T47D (cell line): ENCODE results near the gene FOLR3.
"Not testable (repeated sequence)": the region's sequence is repeated elsewhere in the genome, so short reads cannot be mapped to it uniquely, and the experiment has no call there.

ENCODE experiments used
- DNase-seq, 2 experiments: peaks; one replicate each; pipeline versions ENCODE4 v3.0.0 to v3.0.0-alpha.2; 2011 to 2012; ENCODE audit warnings: low read depth in 1 of 2, low spot score in 1 of 2
- JUND ChIP-seq: IDR thresholded peaks from 2 replicates; pipeline ENCODE4 v1.6.1; 2012; ENCODE audit warnings: low read depth
- in situ Hi-C: cut with HindIII; loops from 2 replicates; pipeline ENCODE4 v1.10.0; 2016; ENCODE audit warnings: low sequenced_read_pairs, low pct_unique_long_range_greater_than_20kb

Gene FOLR3

DNA sequence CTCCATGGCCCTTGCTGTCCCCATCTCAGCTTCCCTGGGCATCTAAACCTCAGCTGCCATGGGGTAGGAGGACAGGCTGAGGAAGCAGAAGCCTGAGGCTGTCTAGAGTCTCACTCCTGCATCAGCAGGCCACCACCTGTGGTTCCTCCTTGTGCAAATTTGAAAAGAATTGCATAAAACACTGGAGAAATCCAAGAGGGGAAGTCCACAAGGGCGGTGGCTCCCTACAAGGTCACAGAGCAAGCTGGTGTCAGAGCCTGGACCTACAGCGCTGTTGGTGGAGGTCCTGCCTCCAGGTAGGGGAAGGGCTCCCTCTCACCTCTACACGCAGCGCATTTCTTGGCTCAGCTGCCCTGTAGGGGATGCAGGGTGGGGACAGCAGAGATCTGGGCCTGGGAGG, at the start of gene FOLR3:
Gene FOLR3, plus strand, starts transcription at position 253 of the 400 bp plus-strand sequence. CDS start 228 bp downstream, outside the sequence.
- DNase-seq, in situ Hi-C loops: not testable (repeated sequence)

DNA sequence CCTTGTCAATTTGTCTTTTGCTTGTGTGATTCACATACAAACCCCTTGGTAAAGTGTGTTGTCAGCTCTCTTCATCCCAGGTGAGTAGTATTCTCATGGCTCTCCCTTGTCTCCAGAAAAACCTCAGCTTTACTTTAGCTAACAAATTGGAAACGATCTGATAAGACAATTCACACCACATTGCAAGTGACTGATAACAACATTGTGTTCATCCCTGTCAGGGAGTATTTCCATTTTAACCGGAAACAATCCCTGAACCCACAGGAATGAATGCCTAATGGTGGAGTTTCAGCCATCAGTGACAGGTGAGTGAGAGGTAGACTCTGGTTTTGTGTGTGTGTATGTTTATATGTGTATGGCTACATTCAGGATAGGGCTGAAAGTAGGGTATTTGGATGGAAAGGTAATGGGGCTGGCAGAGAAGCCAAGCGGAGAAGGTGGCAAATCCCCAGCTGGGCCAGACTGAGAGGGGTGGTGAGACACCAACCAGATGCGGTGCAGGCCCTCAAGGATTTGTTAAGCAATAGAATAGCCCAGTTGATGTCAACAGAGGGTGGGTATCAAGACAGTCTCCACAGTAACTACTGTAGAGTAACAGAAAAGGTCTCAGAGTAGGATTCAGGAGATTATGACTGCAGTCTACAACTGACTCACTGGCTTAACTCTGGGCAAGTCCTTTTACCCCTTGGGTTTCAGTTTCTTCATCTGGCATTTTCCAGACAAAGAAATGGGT, 47.3 kb upstream of the FOLR3 start:
- in situ Hi-C loops: no loop called here
- TF ChIP-seq JUND: no peak

DNA sequence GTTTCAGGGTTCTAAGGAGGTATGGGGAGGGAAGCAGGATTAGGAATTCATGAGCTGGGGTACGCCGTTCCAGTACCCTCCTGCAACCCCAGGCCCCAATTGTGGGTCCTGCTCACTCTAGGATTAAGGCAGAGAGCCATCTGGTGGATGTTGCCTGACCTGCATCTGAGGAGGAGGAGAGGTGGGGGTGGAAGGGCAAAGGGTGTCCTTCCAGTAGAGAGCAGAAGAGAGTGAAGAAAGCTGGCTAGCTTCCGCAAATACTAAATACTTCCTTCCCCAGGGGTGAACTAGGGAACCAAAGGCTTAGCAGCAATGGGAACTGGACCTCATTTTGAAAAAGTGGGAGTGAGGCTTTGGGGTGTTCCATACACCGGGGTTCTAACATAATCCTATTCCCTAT, 44.2 kb upstream of the FOLR3 start:
- TF ChIP-seq JUND: no peak
- in situ Hi-C loops: no loop called here
- DNase-seq: peak; percentile 72 to 92

More for the DNA sequence above, 47.3 kb upstream of the FOLR3 start:
- no peak for DNase-seq

DNA sequence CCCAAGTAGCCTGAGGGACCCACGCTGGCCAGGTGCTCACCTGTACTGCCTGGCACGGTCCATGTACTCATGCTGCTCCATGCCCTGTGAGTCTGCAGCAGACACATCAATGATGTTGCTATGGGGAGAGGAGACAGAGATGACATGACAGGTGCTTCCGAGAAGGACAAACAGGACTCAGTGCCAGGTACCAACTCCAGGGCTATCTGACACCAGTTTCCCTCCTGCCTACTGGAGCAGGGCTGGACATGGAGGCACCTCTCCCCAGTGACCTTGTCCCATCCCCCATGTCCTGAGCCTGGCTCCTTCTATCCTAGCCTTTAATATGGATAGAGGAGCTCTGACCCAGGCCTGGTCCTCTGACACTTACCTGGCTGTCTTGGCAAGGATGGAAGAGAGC, 36.8 kb upstream of the FOLR3 start:
- no peak for TF ChIP-seq JUND
- in situ Hi-C loops: no loop called here
- DNase-seq: no peak

DNA sequence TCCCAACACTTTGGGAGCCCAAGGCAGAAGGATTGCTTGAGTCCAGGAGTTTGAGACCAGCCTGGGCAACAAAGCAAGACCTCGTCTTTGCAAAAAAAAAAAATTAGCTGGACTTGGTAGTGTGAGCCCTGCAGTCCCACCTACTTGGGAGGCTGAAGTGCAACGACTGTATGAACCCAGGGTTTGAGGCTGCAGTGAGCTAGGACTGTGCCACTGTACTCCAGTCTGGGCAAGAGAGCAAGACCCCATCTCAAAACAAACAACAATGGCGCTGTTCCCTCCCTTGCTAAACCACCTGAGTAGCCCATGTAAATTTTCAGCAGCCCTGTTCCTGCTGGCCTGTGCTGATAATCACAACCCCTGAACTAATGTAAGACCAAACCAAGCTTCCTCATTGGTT, 35.5 kb upstream of the FOLR3 start:
- in situ Hi-C loops: no loop called here
- TF ChIP-seq JUND: no peak
- no peak for DNase-seq

DNA sequence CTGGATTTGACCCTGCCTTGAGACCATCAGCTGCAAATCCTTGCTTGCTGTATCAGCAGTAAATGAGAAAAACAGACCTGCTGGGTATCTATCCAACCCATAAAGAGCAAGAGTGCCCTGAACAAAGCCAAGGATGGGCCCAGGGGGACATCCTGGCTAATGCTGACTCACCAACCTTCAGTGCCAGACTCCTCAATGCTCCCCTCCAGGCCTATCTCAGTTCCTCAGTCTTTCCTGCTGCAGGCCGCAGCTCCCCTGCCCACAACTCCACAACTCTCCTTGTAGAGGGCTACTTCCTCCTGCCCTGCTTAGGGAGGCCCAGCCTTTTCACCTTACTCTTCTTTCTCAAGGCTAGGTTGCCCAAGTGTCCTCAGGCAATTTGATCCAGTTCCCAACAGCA, 35.1 kb upstream of the FOLR3 start:
- no peak for DNase-seq
- in situ Hi-C loops: no loop called here
- TF ChIP-seq JUND: no peak

DNA sequence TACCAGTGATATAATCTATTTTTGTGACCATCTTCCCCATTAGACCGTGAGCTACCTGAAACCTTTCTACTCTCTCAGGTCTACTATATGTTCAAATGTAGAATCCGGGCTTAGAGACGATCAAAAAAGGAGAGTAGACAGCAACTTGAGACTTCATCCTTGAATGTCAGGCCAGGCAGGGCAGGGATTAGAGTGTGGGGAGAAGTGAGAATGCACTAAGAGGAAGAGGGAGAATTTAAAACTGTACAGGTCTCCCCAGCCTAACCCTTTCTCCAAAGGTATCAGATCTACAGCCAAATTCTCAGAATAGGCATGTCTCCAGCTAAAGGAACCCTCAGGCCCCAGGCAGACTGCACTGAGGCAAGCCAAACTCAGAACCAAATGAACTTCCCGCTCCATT, 33.4 kb upstream of the FOLR3 start:
- DNase-seq: no peak
- in situ Hi-C loops: no loop called here
- TF ChIP-seq JUND: no peak

DNA sequence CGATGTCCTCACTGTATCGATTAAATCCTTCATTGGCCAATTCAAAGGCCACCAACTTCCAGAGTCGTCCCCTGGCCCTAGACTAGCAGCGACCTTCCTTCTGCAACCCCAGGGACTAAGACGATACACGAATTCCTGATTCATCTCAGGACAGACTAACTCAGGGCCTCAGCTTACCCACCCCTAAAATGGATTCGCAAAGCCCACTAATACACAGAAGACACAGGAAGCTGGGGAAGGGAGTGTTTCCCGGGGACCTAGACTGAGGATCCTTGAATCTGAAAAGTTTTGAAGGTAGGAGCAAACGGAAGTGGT, 32.9 kb upstream of the FOLR3 start:
- no peak for TF ChIP-seq JUND
- DNase-seq: no peak
- in situ Hi-C loops: no loop called here

DNA sequence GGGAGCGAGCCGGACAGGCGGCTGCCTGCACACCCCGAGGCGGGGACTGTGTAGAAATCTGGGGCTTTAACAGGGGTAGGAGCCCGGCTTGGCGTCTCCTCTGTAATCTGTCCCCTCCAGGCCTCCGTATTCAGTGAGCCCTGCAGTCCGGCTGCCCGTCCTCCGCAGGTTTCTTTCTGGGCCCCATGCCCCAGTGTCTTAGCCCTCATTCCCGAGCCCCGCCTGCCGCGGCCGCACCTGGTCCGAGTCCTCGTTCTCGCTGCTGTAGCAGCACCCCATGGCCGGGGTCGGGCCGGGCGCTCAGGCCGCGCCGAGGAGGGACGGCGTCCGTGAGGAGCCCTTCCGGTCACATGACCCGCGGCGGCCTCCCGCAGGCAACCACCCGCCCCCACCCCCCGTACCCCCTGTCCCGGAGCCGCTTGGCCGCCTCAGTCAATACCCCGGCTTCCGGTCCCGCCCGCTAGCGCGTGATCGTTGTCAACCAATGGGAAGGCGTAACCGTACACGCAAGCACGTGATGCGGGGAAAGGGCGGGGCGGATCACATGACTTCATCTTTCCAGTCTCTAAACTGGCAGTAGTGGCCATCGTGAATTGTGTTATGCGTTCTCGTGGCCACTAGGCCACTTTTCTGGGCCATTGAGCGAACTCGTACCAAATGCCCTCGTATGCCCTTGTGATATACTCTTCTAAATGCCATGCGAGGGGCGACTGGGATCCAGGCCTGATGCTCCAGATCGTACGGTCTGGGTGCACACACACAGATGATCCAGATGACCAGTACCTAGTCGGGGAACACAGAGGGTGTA, 32.4 kb upstream of the FOLR3 start, which contains the start of gene LAMTOR1:
Gene LAMTOR1, minus strand, starts transcription at position 352 of the 808 bp plus-strand sequence. Its CDS starts 73 bp downstream, at position 279.
- TF ChIP-seq JUND: no peak
- in situ Hi-C loops: no loop called here
- peak; percentile 88 to 100 for DNase-seq

DNA sequence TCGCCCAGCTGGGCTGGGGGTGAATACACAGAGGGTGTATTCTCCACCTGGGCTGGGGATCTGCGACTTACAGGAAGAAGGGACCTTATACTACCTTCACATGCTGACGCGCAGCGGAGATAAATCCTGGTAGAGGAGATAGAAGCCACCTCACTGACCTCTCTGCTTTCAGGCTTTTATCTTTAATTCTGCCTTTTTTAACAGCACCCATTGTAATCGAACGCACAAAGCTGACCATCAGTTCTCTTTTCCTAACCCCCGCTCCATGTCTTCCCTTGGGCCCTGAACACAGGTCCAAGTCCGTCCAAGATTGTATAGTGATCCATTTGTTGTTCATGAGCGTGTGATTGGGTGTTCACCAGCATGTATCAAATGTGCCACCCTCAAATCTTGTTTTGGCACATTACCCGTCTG, 31.8 kb upstream of the FOLR3 start:
- no peak for TF ChIP-seq JUND
- in situ Hi-C loops: no loop called here
- DNase-seq: no peak

DNA sequence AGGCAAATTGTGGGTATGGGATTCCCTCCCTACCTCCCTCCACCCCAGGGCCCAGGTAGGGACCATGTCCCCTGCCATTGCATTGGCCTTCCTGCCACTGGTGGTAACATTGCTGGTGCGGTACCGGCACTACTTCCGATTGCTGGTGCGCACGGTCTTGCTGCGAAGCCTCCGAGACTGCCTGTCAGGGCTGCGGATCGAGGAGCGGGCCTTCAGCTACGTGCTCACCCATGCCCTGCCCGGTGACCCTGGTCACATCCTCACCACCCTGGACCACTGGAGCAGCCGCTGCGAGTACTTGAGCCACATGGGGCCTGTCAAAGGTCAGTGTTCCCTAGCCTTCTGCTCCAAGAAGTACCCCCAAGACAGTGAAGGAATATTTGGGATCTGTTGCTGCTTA, 29.6 kb upstream of the FOLR3 start, which contains the start of gene TOMT:
Gene TOMT, plus strand, starts transcription at position 37 of the 400 bp plus-strand sequence. Its CDS starts 28 bp downstream, at position 65.
- no peak for TF ChIP-seq JUND
- in situ Hi-C loops: no loop called here
- no peak for DNase-seq

DNA sequence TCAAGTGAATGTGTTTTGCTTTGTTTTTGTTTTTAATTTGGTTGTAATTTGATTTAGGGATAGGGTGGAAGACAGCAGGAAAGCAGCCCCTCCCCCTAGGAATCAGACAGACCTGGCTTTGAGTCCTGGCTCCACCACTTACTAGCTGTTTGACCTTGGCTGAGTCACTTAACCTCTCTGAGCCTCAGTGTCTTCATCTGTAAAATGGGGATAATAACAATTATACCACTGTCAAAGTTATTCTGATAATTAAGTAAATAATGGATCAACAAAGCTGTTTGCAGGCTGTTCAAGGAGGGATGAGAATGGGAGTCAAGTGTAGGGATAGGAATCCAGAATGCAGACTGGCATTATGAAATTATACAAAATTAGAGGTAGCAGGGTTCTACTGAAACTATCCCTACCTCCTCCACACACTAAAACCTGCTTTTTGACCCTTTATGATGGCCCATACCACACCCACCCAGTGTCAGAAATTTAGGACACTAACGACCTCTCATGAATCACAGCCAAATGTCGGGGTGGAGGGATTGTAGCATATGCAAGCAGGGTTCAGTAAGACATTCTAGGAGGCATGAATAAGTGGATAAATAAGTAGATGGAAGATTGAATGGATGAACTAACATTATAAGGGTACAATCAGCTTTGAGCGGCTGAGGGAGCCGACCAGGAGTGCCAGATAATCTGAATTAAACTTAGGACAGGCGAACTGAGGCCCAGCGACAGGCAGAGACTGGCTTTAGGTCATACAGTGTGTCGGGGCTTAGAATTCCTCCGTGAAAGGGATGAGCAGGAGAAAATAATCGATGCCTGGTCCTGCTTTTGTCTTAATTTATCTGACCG, 24.0 kb upstream of the FOLR3 start:
- no peak for DNase-seq
- no peak for TF ChIP-seq JUND

More for the DNA sequence above, 24.0 kb upstream of the FOLR3 start:
- in situ Hi-C loops: no loop called here
